HCT116 (cell line): ENCODE data around the gene KRTAP12-2.

ENCODE experiments used
- CEBPB ChIP-seq: IDR thresholded peaks from 2 replicates; pipeline ENCODE4 v1.6.1; 2012; ENCODE audit warnings: low read depth
- EZH2 ChIP-seq: fragments of 200-600 bp; sonication (generic); IDR thresholded peaks from 2 replicates; pipeline ENCODE4 v1.6.1; 2017; ENCODE audit warnings: antibody characterized with exemption, mixed run types
- JUND ChIP-seq: IDR thresholded peaks from 2 replicates; pipeline ENCODE4 v1.6.1; 2012
- POLR2A ChIP-seq: IDR thresholded peaks from 2 replicates; pipeline ENCODE4 v1.7.0; 2011; ENCODE audit warnings: borderline replicate concordance; ENCODE audit not compliant: insufficient read depth, insufficient read length; ENCODE audit errors: extremely low read depth
- POLR2AphosphoS5 ChIP-seq: IDR thresholded peaks from 2 replicates; pipeline ENCODE4 v1.6.1; 2011; ENCODE audit warnings: mild to moderate bottlenecking, low read depth, low read length, moderate library complexity
- SIN3A ChIP-seq: IDR thresholded peaks from 2 replicates; pipeline ENCODE4 v1.6.1; 2012; ENCODE audit warnings: low read depth
- SP1 ChIP-seq: IDR thresholded peaks from 2 replicates; pipeline ENCODE4 v1.6.1; 2012; ENCODE audit warnings: low read depth
- SRF ChIP-seq: IDR thresholded peaks from 2 replicates; pipeline ENCODE4 v1.6.1; 2012; ENCODE audit warnings: low read depth
- TCF7L2 ChIP-seq: IDR thresholded peaks from 2 replicates; pipeline ENCODE4 v1.7.0; 2011; ENCODE audit warnings: borderline replicate concordance, inconsistent platforms; ENCODE audit not compliant: insufficient read depth, insufficient read length; ENCODE audit errors: extremely low read depth
- ZBTB33 ChIP-seq: IDR thresholded peaks from 2 replicates; pipeline ENCODE4 v1.6.1; 2011; ENCODE audit warnings: mild to moderate bottlenecking, low read length, moderate library complexity; ENCODE audit not compliant: insufficient replicate concordance; ENCODE audit errors: extremely low read depth
- ZFX ChIP-seq: fragments of 450-650 bp; IDR thresholded peaks from 2 replicates; pipeline ENCODE4 v1.6.1; 2017
- ZNF274 ChIP-seq: fragments of 200-500 bp; sonication (Bioruptor generic); IDR thresholded peaks from 2 replicates; pipeline ENCODE4 v1.6.1; 2014; ENCODE audit warnings: mild to moderate bottlenecking, low read depth, low read length, inconsistent platforms
- TF ChIP-seq, protein P1 (sequence below): IDR thresholded peaks from 2 replicates; pipeline ENCODE4 v1.6.1; 2012
- TF ChIP-seq, protein P2 (sequence below), 3 experiments: fragments of 200-600 bp in 1 of 3; sonication (generic) in 1 of 3; IDR thresholded peaks in 2 of 3; conservative IDR thresholded peaks in 1 of 3; 2 replicates each; pipeline ENCODE4 v1.5.1; 2012 to 2017; ENCODE audit warnings: low read depth in 2 of 3, low read length in 2 of 3, antibody characterized with exemption in 1 of 3, borderline replicate concordance in 1 of 3, control low read depth in 1 of 3, mild to moderate bottlenecking in 1 of 3, mixed read lengths in 1 of 3, mixed run types in 1 of 3, moderate library complexity in 1 of 3; ENCODE audit not compliant: insufficient read depth in 1 of 3

- TF ChIP-seq, protein P1, sequence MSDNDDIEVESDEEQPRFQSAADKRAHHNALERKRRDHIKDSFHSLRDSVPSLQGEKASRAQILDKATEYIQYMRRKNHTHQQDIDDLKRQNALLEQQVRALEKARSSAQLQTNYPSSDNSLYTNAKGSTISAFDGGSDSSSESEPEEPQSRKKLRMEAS, result no peak
- no peak for TF ChIP-seq POLR2AphosphoS5
- TF ChIP-seq POLR2A, result no peak
- TF ChIP-seq, protein P2, sequence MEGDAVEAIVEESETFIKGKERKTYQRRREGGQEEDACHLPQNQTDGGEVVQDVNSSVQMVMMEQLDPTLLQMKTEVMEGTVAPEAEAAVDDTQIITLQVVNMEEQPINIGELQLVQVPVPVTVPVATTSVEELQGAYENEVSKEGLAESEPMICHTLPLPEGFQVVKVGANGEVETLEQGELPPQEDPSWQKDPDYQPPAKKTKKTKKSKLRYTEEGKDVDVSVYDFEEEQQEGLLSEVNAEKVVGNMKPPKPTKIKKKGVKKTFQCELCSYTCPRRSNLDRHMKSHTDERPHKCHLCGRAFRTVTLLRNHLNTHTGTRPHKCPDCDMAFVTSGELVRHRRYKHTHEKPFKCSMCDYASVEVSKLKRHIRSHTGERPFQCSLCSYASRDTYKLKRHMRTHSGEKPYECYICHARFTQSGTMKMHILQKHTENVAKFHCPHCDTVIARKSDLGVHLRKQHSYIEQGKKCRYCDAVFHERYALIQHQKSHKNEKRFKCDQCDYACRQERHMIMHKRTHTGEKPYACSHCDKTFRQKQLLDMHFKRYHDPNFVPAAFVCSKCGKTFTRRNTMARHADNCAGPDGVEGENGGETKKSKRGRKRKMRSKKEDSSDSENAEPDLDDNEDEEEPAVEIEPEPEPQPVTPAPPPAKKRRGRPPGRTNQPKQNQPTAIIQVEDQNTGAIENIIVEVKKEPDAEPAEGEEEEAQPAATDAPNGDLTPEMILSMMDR (IDR thresholded peaks at IDR 0.05 in 2 of 3, conservative IDR thresholded peaks at IDR 0.05 in 1 of 3; ENCODE audit: borderline replicate concordance in 1 of 3, insufficient read depth in 1 of 3, low read depth in 2 of 3, low read length in 2 of 3), result no peak
- TF ChIP-seq TCF7L2, result no peak
- no peak for TF ChIP-seq CEBPB
- no peak for TF ChIP-seq SP1
- TF ChIP-seq SRF, result no peak
- no peak for TF ChIP-seq SIN3A
- no peak for TF ChIP-seq EZH2
- no peak for TF ChIP-seq JUND
- TF ChIP-seq ZBTB33, result no peak
- no peak for TF ChIP-seq ZFX
- no peak for TF ChIP-seq ZNF274
These were observed 28.5 kb upstream of the KRTAP12-2 start for GRCh38 chr21:44695184-44695583.
